HL-60 (cell line): ENCODE results near the gene RLN2.

Experiments used
- CTCF ChIP-seq: IDR thresholded peaks from one replicate; pipeline ENCODE4 v1.5.1; 2011; ENCODE audit warnings: low read length, control low read depth, inconsistent platforms; ENCODE audit not compliant: insufficient read depth
- GABPA ChIP-seq: IDR thresholded peaks from 2 replicates; pipeline ENCODE4 v1.6.1; 2012; ENCODE audit warnings: low read depth
- POLR2AphosphoS5 ChIP-seq: IDR thresholded peaks from 2 replicates; pipeline ENCODE4 v1.6.1; 2012; ENCODE audit warnings: low read depth
- REST ChIP-seq: IDR thresholded peaks from 2 replicates; pipeline ENCODE4 v1.6.1; 2012; ENCODE audit warnings: low read depth; ENCODE audit not compliant: insufficient replicate concordance
- SPI1 ChIP-seq: IDR thresholded peaks from 2 replicates; pipeline ENCODE4 v1.6.1; 2012; ENCODE audit warnings: low read depth, mild to moderate bottlenecking, borderline replicate concordance

- no peak for TF ChIP-seq POLR2AphosphoS5
- no peak for TF ChIP-seq CTCF
- TF ChIP-seq REST = no peak
- TF ChIP-seq SPI1 = no peak
- TF ChIP-seq GABPA = no peak
These were observed 22.5 kb upstream of the RLN2 start for GRCh38 chr9:5326893-5327548.
